ENCODE measurements around the gene RBL1. TPM values are rescaled to one million over a fixed set of nuclear protein-coding genes. Genes with fewer than 3 reads are reported as not detected.
"Not testable (repeated sequence)": the region's sequence is repeated elsewhere in the genome, so short reads cannot be mapped to it uniquely, and the experiment has no call there.

RBL1 gene
- polyA plus RNA-seq, 1 donor from 2014 or later: 5.1 TPM

DNA sequence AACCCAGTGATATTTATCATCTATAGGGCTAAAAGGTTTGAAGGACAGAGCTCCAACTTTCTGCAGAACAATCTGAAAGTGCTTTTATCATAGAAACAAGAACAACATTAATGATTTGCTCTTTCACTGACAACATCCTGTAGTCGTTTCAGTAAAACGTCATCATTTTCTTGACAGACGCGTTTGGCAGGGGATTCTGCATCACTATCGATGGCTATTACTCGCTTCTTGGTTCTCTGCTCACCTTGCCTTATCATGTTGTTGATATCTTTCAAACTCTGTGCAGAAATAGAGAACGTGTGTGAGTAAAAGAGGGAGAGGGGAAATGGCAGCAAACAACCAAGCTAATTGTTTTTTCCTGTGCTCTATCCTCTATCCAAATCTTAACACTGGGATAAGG lies 97.1 kb downstream of the RBL1 start:
- Histone ChIP-seq H3K9me3 (ENCODE audit: low read length) (no peaks in the 10 kb centered on the region), H3K4me2 (ENCODE audit: low read length) (no peak overlapping the region), H3F3A (ENCODE audit: insufficient read depth, low read length, poor library complexity, severe bottlenecking) (no peaks in the 10 kb centered on the region), H3K79me2 (replicated peaks; ENCODE audit: insufficient read depth, low read length) (no peaks in the 10 kb centered on the region), H2AFZ (ENCODE audit: low read depth, low read length) (no peak overlapping the region), H3K4me3 (ENCODE audit: low read length) (no peak overlapping the region), H3K27me3 (ENCODE audit: insufficient read depth, low read depth, low read length) (no peaks in the 10 kb centered on the region), H3K9ac (ENCODE audit: low read length) (no peak overlapping the region), H3K36me3 (ENCODE audit: insufficient read depth, low read length) (peaks cover 5% of the 10 kb centered on the region), H3K9me2 (ENCODE audit: insufficient read depth, low read length) (no peaks in the 10 kb centered on the region), H3K27ac (ENCODE audit: low read length) (no peak overlapping the region), H4K20me1 (ENCODE audit: insufficient read depth) (no peaks in the 10 kb centered on the region)
- TF ChIP-seq EP300 (conservative IDR thresholded peaks at IDR 0.05; ENCODE audit: poor library complexity, severe bottlenecking): no peak

DNA sequence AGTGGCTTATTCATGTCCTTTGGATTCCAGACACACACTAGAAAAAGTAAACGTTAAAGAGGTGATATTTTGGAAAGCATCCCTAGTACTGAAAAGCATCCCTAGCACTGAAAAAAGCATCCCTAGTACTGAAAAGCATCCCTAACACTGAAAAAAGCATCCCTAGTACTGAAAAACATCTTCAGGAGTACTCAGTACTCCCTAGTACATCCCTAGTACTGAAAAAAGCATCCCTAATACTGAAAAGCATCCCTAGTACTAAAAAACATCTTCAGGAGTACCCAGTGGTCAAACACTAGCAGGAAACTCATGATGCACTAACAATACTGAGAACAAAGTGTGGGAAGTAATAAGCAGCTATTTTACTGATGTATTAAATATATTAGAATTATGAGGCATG lies 98.7 kb downstream of the RBL1 start:
- no peak overlapping the region for H2AFZ ChIP-seq (ENCODE audit: low read depth, low read length)
- H4K20me1 ChIP-seq (ENCODE audit: insufficient read depth): no peaks in the 10 kb centered on the region
- no peaks in the 10 kb centered on the region for H3F3A ChIP-seq (ENCODE audit: insufficient read depth, low read length, poor library complexity, severe bottlenecking)
- H3K79me2 ChIP-seq (replicated peaks; ENCODE audit: insufficient read depth, low read length): no peaks in the 10 kb centered on the region
- no peak overlapping the region for H3K4me2 ChIP-seq (ENCODE audit: low read length)
- no peaks in the 10 kb centered on the region for H3K36me3 ChIP-seq (ENCODE audit: insufficient read depth, low read length)
- H3K9ac ChIP-seq (ENCODE audit: low read length): no peak overlapping the region
- H3K9me3 ChIP-seq (ENCODE audit: low read length): no peaks in the 10 kb centered on the region
- no peaks in the 10 kb centered on the region for H3K27me3 ChIP-seq (ENCODE audit: insufficient read depth, low read depth, low read length)
- H3K4me3 ChIP-seq (ENCODE audit: low read length): no peak overlapping the region
- no peak overlapping the region for H3K27ac ChIP-seq (ENCODE audit: low read length)
- no peaks in the 10 kb centered on the region for H3K9me2 ChIP-seq (ENCODE audit: insufficient read depth, low read length)
- TF ChIP-seq EZH2 (IDR thresholded peaks at IDR 0.05; ENCODE audit: borderline replicate concordance, insufficient read depth, low read length, poor library complexity, severe bottlenecking): no peak
- TF ChIP-seq, protein P1, sequence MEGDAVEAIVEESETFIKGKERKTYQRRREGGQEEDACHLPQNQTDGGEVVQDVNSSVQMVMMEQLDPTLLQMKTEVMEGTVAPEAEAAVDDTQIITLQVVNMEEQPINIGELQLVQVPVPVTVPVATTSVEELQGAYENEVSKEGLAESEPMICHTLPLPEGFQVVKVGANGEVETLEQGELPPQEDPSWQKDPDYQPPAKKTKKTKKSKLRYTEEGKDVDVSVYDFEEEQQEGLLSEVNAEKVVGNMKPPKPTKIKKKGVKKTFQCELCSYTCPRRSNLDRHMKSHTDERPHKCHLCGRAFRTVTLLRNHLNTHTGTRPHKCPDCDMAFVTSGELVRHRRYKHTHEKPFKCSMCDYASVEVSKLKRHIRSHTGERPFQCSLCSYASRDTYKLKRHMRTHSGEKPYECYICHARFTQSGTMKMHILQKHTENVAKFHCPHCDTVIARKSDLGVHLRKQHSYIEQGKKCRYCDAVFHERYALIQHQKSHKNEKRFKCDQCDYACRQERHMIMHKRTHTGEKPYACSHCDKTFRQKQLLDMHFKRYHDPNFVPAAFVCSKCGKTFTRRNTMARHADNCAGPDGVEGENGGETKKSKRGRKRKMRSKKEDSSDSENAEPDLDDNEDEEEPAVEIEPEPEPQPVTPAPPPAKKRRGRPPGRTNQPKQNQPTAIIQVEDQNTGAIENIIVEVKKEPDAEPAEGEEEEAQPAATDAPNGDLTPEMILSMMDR (IDR thresholded peaks at IDR 0.05; ENCODE audit: poor library complexity, severe bottlenecking): no peak
- TF ChIP-seq SMC3 (conservative IDR thresholded peaks at IDR 0.05; ENCODE audit: poor library complexity): no peak
- TF ChIP-seq TAF1 (IDR thresholded peaks at IDR 0.05; ENCODE audit: low read depth): no peak
- TF ChIP-seq MXI1 (conservative IDR thresholded peaks at IDR 0.05; ENCODE audit: poor library complexity, severe bottlenecking): no peak
- TF ChIP-seq, protein P2, sequence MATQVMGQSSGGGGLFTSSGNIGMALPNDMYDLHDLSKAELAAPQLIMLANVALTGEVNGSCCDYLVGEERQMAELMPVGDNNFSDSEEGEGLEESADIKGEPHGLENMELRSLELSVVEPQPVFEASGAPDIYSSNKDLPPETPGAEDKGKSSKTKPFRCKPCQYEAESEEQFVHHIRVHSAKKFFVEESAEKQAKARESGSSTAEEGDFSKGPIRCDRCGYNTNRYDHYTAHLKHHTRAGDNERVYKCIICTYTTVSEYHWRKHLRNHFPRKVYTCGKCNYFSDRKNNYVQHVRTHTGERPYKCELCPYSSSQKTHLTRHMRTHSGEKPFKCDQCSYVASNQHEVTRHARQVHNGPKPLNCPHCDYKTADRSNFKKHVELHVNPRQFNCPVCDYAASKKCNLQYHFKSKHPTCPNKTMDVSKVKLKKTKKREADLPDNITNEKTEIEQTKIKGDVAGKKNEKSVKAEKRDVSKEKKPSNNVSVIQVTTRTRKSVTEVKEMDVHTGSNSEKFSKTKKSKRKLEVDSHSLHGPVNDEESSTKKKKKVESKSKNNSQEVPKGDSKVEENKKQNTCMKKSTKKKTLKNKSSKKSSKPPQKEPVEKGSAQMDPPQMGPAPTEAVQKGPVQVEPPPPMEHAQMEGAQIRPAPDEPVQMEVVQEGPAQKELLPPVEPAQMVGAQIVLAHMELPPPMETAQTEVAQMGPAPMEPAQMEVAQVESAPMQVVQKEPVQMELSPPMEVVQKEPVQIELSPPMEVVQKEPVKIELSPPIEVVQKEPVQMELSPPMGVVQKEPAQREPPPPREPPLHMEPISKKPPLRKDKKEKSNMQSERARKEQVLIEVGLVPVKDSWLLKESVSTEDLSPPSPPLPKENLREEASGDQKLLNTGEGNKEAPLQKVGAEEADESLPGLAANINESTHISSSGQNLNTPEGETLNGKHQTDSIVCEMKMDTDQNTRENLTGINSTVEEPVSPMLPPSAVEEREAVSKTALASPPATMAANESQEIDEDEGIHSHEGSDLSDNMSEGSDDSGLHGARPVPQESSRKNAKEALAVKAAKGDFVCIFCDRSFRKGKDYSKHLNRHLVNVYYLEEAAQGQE (IDR thresholded peaks at IDR 0.05; ENCODE audit: borderline replicate concordance): no peak

DNA sequence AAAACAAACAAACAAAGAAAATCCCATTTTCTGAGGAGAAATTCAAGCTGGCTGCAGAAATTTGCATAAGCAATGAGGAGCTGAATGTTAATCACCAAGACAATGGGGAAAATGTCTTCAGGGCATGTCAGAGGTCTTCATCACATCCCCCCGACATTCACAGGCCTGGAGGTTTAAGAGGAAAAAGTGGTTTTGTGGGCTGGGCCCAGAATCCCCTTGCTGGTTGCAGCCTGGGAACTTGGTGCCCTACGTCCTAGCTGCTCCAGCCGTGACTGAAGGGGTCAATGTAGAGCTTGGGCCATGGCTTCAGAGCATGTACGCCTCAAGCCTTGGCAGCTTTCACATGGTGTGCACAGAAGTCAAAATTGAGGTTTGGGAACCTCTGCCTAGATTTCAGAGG lies 101.6 kb downstream of the RBL1 start:
- not testable (repeated sequence) for H3K79me2 ChIP-seq (replicated peaks; ENCODE audit: insufficient read depth, low read length); H3K27ac ChIP-seq (ENCODE audit: low read length); H4K20me1 ChIP-seq (ENCODE audit: insufficient read depth); H3K9me2 ChIP-seq (ENCODE audit: insufficient read depth, low read length); H3K27me3 ChIP-seq (ENCODE audit: insufficient read depth, low read depth, low read length); H3K4me2 ChIP-seq (ENCODE audit: low read length); H3K4me3 ChIP-seq (ENCODE audit: low read length); H3F3A ChIP-seq (ENCODE audit: insufficient read depth, low read length, poor library complexity, severe bottlenecking); H2AFZ ChIP-seq (ENCODE audit: low read depth, low read length); H3K9me3 ChIP-seq (ENCODE audit: low read length); H3K36me3 ChIP-seq (ENCODE audit: insufficient read depth, low read length); H3K9ac ChIP-seq (ENCODE audit: low read length)

Data from neural cell (in vitro differentiated cells).